Astrocyte of the hippocampus (primary cell): ENCODE results near the gene GNG12.
"Not testable (repeated sequence)": the region's sequence is repeated elsewhere in the genome, so short reads cannot be mapped to it uniquely, and the experiment has no call there.

Source experiments
- DNase-seq: peaks from one replicate; pipeline ENCODE4 v3.0.0; 2011; ENCODE audit warnings: low read depth, low spot score

GNG12 gene

GRCh38 chr1:67733681-67734322 lies 99.5 kb downstream of the GNG12 start:
- no peak for DNase-seq

DNA sequence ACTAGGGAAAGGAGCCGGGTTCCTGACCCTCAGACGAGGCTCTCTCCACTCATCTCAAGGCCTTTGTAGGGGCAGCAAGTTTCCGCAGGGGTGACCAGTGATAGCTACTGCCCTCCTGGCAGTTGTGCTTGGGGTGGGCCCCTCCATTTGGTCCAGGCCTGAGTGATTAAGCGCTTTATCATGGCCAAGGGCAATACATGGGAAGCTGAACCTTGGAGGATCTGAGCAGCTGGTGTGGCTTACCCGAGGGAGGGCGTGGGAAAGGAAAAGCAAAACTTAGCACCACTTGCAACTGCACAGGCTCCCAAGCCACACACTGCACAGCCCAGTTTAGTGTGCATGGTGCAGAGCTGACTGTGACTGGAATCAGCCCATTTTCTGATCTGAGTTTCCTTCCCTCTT lies 100.5 kb downstream of the GNG12 start:
- no peak for DNase-seq

DNA sequence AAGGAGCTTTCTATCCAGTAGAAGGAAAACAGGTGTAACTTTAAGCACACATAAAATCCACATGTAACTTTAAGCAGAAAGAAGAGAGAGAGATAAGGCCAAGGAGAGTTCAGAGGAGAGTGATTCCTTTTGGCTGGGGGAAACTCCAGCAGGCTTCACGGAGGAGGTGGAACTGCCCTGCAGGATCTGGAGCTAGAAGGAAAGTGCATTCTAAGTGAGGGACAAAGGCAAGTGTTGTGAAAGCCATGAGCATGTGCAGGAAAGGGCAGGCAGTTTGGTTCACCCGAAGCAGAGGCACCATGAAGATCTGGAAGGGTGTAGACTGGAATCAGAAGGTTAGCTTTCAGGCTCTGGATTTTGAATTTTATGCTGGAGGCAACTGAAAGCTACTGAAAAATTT lies 101.9 kb downstream of the GNG12 start:
- no peak for DNase-seq

DNA sequence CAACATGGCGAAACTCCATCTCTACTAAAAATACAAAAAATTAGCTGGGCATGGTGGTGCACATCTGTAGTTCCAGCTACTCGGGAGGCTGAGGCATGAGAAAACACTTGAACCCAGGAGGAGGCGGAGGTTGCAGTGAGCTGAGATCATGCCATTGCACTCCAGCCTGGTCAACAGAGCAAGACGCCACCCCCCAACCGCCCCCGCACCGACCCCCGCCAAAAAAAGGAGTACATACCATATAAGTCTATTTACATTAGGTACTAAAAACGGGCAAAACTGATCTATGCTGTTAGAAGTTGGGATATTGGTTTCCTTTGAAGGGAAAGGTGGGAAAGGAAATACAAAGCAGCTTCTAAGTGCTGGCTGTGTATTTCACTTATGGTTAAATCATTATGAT lies 103.0 kb downstream of the GNG12 start:
- DNase-seq = not testable (repeated sequence)

- no peak for DNase-seq
These were observed 103.4 kb downstream of the GNG12 start for GRCh38 chr1:67729872-67730271.

- no peak for DNase-seq
These were observed 107.0 kb downstream of the GNG12 start for GRCh38 chr1:67726224-67726623.

- DNase-seq = peak; percentile 95
These were observed 108.2 kb downstream of the GNG12 start for GRCh38 chr1:67724928-67725560.

DNA sequence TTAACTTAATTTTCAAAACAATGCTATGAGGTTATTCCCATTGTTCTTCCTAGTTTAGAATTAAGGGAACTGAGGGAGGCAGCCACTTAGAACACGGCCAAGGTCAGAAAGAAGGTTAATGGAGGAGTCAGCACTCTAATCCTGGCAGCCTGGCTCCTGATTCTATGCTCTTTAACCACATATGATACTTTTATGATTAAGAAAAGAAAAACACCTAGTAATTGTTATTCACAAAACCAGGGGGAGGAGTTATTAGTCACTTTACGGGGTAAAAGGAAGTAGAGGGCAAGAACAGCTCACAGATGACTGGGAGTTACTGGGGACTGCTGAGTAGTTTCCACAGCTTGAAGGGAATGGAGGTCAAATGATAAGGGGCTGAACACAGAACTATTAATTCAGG lies 109.6 kb downstream of the GNG12 start:
- peak; percentile 53 for DNase-seq

- no peak for DNase-seq
These were observed 110.1 kb downstream of the GNG12 start for GRCh38 chr1:67723126-67723525.

- DNase-seq = peak; percentile 59
These were observed 110.8 kb downstream of the GNG12 start for GRCh38 chr1:67722292-67722944.

DNA sequence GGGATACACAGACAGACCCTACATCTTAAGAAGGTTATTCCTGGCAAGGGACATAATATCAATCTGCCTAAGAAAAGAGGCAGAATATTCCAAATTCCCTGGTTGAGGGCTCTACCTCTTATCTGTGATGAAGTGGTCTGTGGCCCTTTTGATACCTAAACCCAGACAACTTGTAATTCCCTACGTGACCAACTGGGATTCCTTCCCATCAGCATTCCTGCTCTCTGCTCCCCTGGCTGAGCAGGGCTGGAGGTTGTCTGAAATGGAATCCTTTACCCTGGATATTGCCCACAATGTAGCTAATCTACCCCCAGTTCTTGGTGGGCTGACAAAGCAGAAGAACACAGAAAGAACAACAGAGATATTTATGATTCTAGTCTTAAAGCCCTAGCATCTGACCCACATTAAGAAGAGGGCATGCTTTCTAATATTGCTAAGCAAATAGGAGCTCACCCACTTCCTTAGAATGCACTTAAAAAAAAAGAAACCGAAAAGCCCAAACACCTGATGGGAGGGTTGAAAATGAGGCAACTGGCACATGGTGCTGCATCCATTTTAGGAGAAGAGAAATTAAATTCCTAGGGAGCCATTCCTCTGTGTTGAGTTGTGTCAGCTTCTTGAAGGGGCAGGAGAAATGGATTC lies 111.5 kb downstream of the GNG12 start:
- DNase-seq = peak; percentile 47

- no peak for DNase-seq
These were observed 112.2 kb downstream of the GNG12 start for GRCh38 chr1:67721112-67721511.

GRCh38 chr1:67719329-67720196 lies 113.7 kb downstream of the GNG12 start:
- no peak for DNase-seq

GRCh38 chr1:67717876-67718275 lies 115.4 kb downstream of the GNG12 start:
- DNase-seq = no peak

DNA sequence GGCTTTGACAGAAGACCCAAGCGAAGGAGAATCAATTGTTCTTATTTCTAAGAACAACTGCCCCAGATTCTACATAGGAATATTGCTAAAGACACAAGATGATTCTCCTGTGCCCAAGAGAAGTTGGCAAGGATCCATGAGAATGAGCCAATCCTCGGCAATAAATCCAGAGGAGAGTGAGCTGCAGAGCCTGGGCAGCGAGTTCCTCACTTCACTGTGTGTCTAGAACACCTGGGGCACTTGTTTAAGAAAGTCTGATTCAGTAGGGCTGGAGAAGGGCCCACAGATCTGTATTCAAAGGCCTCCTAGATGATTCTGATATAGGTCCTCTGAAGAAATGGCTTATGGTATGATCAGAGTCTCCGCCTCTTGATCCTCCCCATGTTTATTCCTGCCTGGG lies 116.5 kb downstream of the GNG12 start:
- no peak for DNase-seq

GRCh38 chr1:67715819-67716218 lies 117.4 kb downstream of the GNG12 start:
- no peak for DNase-seq

DNA sequence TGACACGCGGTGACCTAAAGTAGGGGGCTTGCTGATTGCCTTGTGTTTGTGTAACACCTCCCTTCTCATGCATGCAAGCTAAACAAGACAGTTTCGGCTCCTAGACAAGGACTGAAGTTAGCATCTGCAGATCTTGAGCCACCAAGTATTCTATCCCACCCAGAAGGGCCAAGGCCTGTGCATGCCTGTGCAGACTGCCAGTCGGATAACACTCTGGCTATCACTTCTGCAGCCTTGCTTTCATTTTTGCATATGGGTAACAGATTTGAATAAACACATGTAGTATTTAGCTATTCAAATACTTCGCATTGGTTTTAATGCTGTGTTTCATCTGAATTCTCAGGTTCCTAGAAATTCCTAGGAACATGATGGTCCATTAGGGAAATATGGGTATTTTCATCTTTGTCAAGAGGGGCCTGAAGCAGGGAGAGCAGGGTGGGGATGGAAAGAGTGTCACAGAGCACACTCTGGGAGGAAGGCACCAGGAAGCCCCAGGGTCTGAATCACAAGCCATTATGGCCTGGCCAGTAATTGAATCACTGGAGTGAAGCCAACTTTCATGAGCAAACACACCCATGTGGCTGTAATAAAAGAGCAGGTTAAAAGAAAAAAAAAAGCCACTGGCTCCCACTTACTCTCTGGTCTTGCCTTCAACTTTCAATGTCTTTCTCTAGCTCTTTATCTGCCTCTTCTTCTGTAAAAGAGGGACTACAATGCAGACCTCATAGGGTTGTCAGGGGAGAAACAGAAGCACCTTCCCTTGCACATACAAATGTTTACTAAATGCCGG lies 120.0 kb downstream of the GNG12 start:
- peak; percentile 89 for DNase-seq

DNA sequence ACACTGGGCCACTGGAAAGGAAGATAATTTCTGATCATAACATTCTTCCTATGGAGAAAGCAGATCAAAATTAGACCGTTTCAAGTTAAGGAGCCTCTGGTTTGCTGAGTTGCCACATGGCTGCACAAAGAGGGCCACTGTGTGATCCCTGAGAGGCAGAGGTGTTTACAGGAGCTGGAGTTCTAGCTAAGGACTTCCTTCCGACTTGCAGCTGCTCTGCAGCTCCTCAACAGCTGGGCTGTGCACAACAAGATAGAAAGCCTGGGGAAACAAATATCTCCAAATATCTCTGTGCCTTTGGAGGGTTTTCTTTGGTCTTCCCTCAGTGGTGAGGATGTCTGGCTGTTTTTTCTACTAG lies 121.4 kb downstream of the GNG12 start:
- DNase-seq = no peak

GRCh38 chr1:67711158-67711854 lies 122.0 kb downstream of the GNG12 start:
- no peak for DNase-seq

- peak; percentile 76 for DNase-seq
These were observed 122.8 kb downstream of the GNG12 start for GRCh38 chr1:67710417-67710816.
